Measurements from ENCODE around the gene MYLK. TPM values are rescaled to one million over a fixed set of nuclear protein-coding genes. Genes with fewer than 3 reads are reported as not detected.

The MYLK gene
- total and polyA plus RNA-seq, 2 of the 4 experiments (the other 2 are of a cell fraction) = 299 to 484 TPM

DNA sequence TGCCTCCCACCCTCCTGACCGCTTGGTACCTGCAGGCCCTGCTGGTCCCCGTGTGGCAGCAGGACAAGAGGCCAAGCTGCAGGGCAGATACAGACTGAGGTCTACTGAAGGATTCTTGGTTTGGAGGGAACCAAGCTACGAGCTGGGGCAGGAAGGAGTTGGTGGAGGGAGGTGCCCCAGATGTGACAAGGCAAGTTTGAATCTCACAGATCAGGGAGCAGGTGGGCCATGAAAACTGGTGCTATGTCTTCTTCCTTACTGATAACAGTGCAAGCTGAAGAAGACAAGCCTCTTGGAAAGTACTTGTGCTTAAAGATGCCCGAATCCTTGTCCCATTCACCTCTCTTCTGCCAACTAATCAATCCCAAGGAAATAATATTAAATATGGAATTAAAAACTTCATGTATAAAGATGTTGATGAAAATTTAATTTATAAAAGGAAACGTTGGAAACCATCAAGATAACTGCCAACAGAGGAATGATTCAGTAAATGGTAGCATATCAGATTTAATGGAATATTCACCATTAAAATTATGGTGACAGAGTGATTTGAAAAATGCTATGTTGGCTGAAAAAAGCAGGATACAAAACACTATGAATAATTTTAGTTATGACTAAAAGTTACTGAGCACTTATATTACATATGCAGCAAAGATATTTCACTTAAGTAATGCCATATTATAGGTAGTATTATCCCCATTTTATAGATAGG lies 107.9 kb downstream of the MYLK start:
- H4K20me1 ChIP-seq (ENCODE audit: insufficient read depth, low read length) = peaks cover 4% of the 10 kb centered on the region; the same call in 1 of the 2 replicates
- CTCF ChIA-PET = interaction anchor here (1.1 kb wide), 1 partner anchor 53 kb away, joined by 3 read pairs; no protein-coding TSS in a partner anchor
- H3K4me1 ChIP-seq (ENCODE audit: control insufficient read depth, insufficient read depth, low read length) = peaks cover 32% of the 10 kb centered on the region
- no peak overlapping the region for H3K4me2 ChIP-seq (ENCODE audit: low read depth, low read length)
- no peak overlapping the region for H2AK9ac ChIP-seq (replicated peaks; ENCODE audit: low read depth, low read length, poor library complexity)
- no peak overlapping the region for H2AFZ ChIP-seq (replicated peaks; ENCODE audit: low read length, poor library complexity)
- H4K91ac ChIP-seq (ENCODE audit: insufficient read depth, low read depth, low read length) = peak overlapping the region; percentile 81
- ATAC-seq (ENCODE audit: low read depth) = no peak
- peak overlapping the region; percentile 25; the same call in 1 of the 2 replicates for H3K27ac ChIP-seq (ENCODE audit: insufficient read depth, low read length)
- in situ Hi-C loops (cut with MboI; ENCODE audit: low sequenced_read_pairs) (no loop called here), dilution Hi-C loops (cut with HindIII; ENCODE audit: low sequenced_read_pairs, unreplicated experiment) (no loop called here), intact Hi-C loops (cut with micrococcal nuclease) (no loop called here)
- peaks cover 47 to 70% of the 10 kb centered on the region in 2 experiments for H3K79me1 ChIP-seq (ENCODE audit: low read depth in 1 of 2, low read length in 2 of 2)
- peak overlapping the region; percentile 9 for H2BK5ac ChIP-seq (ENCODE audit: low read depth, low read length, poor library complexity, severe bottlenecking)
- BruUV-seq (replicated peaks) = no TSS peak
- no peak overlapping the region for H3K23ac ChIP-seq (ENCODE audit: low read depth, low read length)
- H3K4me3 ChIP-seq (ENCODE audit: insufficient read depth, low read depth, low read length) = no peak overlapping the region
- POLR2A ChIA-PET (ENCODE audit: unreplicated experiment) = no interaction called here
- H3K9me1 ChIP-seq (ENCODE audit: insufficient read depth, low read length) = peaks cover 49% of the 10 kb centered on the region
- peak overlapping the region; percentile 13; the same call in 2 of the 3 replicates for H2BK15ac ChIP-seq (ENCODE audit: low read depth, low read length)
- H3K14ac ChIP-seq (replicated peaks; ENCODE audit: low read depth, low read length) = peak overlapping the region; percentile 70
- no peak overlapping the region for H3K56ac ChIP-seq (ENCODE audit: extremely low read depth, insufficient read depth, low read length)
- H4K5ac ChIP-seq (ENCODE audit: low read depth, low read length) = peak overlapping the region; percentile 25
- DNase-seq = no peak
- peaks cover 36% of the 10 kb centered on the region for H3K36me3 ChIP-seq (ENCODE audit: control insufficient read depth, insufficient read depth, low read length)
- 100% methylated on average over 1 of the region's 5 CpGs; no CpG with 5 or more reads in 1 of the 2 experiments for WGBS, 2 experiments (ENCODE audit: extremely low coverage in 2 of 2, insufficient read length in 1 of 2)
- H3K27me3 ChIP-seq (ENCODE audit: control insufficient read depth, insufficient read depth, low read length) = no peaks in the 10 kb centered on the region
- no peak overlapping the region for H3K9ac ChIP-seq (ENCODE audit: low read depth, low read length)
- 0 out of 2 replicates have a peak overlapping the region, but pooled peaks have one; percentile 16 for H2BK20ac ChIP-seq (ENCODE audit: low read depth, low read length)
- peak overlapping the region; percentile 80 for H2BK120ac ChIP-seq (ENCODE audit: low read depth, low read length)
- peak overlapping the region; percentile 72 for H3K4ac ChIP-seq (ENCODE audit: low read depth, low read length)
- no peaks in the 10 kb centered on the region for H3K9me3 ChIP-seq (ENCODE audit: control insufficient read depth, insufficient read depth, low read length)
- H2AK5ac ChIP-seq (ENCODE audit: low read depth, low read length) = peak overlapping the region; percentile 56
- peak overlapping the region; percentile 29 to 40; a peak in 2 of 4 replicates for H4K8ac ChIP-seq (ENCODE audit: low read depth in 2 of 2, low read length in 2 of 2)
- H3K18ac ChIP-seq (ENCODE audit: low read depth, low read length) = peak overlapping the region; percentile 58
- TF ChIP-seq SMC3 (IDR thresholded peaks at IDR 0.05; ENCODE audit: low read depth, low read length) (no peak), ELK1 (IDR thresholded peaks at IDR 0.05; ENCODE audit: borderline replicate concordance, low read depth, low read length) (no peak), CTCF (conservative IDR thresholded peaks at IDR 0.05; ENCODE audit: low read depth, low read length) (no peak), MXI1 (IDR thresholded peaks at IDR 0.05; ENCODE audit: borderline replicate concordance, low read depth, low read length) (no peak), RAD21 (IDR thresholded peaks at IDR 0.05; ENCODE audit: low read length) (no peak), CHD1 (IDR thresholded peaks at IDR 0.05; ENCODE audit: low read depth, low read length) (no peak), BHLHE40 (IDR thresholded peaks at IDR 0.05; ENCODE audit: low read depth, low read length) (no peak), FOS (IDR thresholded peaks at IDR 0.05; ENCODE audit: low read depth, low read length) (no peak), MAFK (IDR thresholded peaks at IDR 0.05; ENCODE audit: low read depth, low read length) (no peak), NFE2L2 (IDR thresholded peaks at IDR 0.05; ENCODE audit: low read depth, low read length) (no peak), CEBPB (IDR thresholded peaks at IDR 0.05; ENCODE audit: low read depth, low read length) (no peak), POLR2A (IDR thresholded peaks at IDR 0.05; ENCODE audit: low read depth, low read length) (no peak), RCOR1 (IDR thresholded peaks at IDR 0.05; ENCODE audit: insufficient replicate concordance, low read length) (no peak), RFX5 (IDR thresholded peaks at IDR 0.05; ENCODE audit: low read depth, low read length) (no peak)
- TF ChIP-seq, protein P1, sequence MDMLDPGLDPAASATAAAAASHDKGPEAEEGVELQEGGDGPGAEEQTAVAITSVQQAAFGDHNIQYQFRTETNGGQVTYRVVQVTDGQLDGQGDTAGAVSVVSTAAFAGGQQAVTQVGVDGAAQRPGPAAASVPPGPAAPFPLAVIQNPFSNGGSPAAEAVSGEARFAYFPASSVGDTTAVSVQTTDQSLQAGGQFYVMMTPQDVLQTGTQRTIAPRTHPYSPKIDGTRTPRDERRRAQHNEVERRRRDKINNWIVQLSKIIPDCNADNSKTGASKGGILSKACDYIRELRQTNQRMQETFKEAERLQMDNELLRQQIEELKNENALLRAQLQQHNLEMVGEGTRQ (IDR thresholded peaks at IDR 0.05; ENCODE audit: low read depth, low read length) = no peak

All from IMR-90 (cell line).